HFF-Myc (cell line): ENCODE data around the gene FGD4.

Source experiments
- DNase-seq: peaks from one replicate; pipeline ENCODE4 v3.0.0-alpha.2; 2011; ENCODE audit warnings: low read depth; ENCODE audit errors: extremely low read depth
- H3K4me3 ChIP-seq: replicated peaks from 2 replicates; pipeline ENCODE4 v1.5.1; 2011; ENCODE audit warnings: low read depth, mild to moderate bottlenecking, control low read depth, low read length
- TF ChIP-seq, protein P1 (sequence below): IDR thresholded peaks from 2 replicates; pipeline ENCODE4 v1.5.1; 2012; ENCODE audit warnings: mild to moderate bottlenecking, low read depth, low read length, control low read depth; ENCODE audit errors: missing control alignments

Gene FGD4

GRCh38 chr12:32603858-32604257, 204.5 kb downstream of the FGD4 start:
- TF ChIP-seq, protein P1, sequence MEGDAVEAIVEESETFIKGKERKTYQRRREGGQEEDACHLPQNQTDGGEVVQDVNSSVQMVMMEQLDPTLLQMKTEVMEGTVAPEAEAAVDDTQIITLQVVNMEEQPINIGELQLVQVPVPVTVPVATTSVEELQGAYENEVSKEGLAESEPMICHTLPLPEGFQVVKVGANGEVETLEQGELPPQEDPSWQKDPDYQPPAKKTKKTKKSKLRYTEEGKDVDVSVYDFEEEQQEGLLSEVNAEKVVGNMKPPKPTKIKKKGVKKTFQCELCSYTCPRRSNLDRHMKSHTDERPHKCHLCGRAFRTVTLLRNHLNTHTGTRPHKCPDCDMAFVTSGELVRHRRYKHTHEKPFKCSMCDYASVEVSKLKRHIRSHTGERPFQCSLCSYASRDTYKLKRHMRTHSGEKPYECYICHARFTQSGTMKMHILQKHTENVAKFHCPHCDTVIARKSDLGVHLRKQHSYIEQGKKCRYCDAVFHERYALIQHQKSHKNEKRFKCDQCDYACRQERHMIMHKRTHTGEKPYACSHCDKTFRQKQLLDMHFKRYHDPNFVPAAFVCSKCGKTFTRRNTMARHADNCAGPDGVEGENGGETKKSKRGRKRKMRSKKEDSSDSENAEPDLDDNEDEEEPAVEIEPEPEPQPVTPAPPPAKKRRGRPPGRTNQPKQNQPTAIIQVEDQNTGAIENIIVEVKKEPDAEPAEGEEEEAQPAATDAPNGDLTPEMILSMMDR = no peak
- no peak overlapping the region for H3K4me3 ChIP-seq
- peak; percentile 59 for DNase-seq

GRCh38 chr12:32604565-32604964, 205.2 kb downstream of the FGD4 start:
- TF ChIP-seq, protein P1 = no peak
- no peak for DNase-seq
- no peak overlapping the region for H3K4me3 ChIP-seq

- no peak overlapping the region for H3K4me3 ChIP-seq
- no peak for DNase-seq
- TF ChIP-seq, protein P1 = no peak
Measured at GRCh38 chr12:32605326-32606095, 206.2 kb downstream of the FGD4 start.

- H3K4me3 ChIP-seq = no peak overlapping the region
- DNase-seq = no peak
- TF ChIP-seq, protein P1 = no peak
Measured at GRCh38 chr12:32606443-32606842, 207.1 kb downstream of the FGD4 start.

GRCh38 chr12:32609966-32610365, 210.6 kb downstream of the FGD4 start:
- no peak for DNase-seq
- TF ChIP-seq, protein P1 = no peak
- no peak overlapping the region for H3K4me3 ChIP-seq

GRCh38 chr12:32611986-32612385, 212.6 kb downstream of the FGD4 start:
- TF ChIP-seq, protein P1 = no peak
- DNase-seq = no peak
- no peak overlapping the region for H3K4me3 ChIP-seq
